GM18909 (cell line): ENCODE measurements around the gene DNAH17.

Experiments used
- ATAC-seq: cut with Tn5 transposase; IDR thresholded peaks from one replicate; pipeline ENCODE4 v1.9.1; 2021; ENCODE audit warnings: mild to moderate bottlenecking; ENCODE audit not compliant: unreplicated experiment, poor library complexity

DNAH17 gene

GRCh38 chr17:78401891-78402290 lies 175.3 kb downstream of the DNAH17 start:
- ATAC-seq: no peak

GRCh38 chr17:78401246-78401645 lies 175.9 kb downstream of the DNAH17 start:
- no peak for ATAC-seq

GRCh38 chr17:78400581-78401240 lies 176.5 kb downstream of the DNAH17 start:
- no peak for ATAC-seq

GRCh38 chr17:78399693-78400144 lies 177.5 kb downstream of the DNAH17 start:
- ATAC-seq: no peak

GRCh38 chr17:78399028-78399692 lies 178.0 kb downstream of the DNAH17 start:
- ATAC-seq: no peak

GRCh38 chr17:78398390-78398789 lies 178.8 kb downstream of the DNAH17 start:
- no peak for ATAC-seq

- ATAC-seq: no peak
Observed at GRCh38 chr17:78397681-78398101, 179.5 kb downstream of the DNAH17 start.

- ATAC-seq: no peak
Observed at GRCh38 chr17:78396441-78397337, 180.5 kb downstream of the DNAH17 start.

- no peak for ATAC-seq
Observed at GRCh38 chr17:78395155-78395554, 182.0 kb downstream of the DNAH17 start.

- no peak for ATAC-seq
Observed at GRCh38 chr17:78394209-78394608, 183.0 kb downstream of the DNAH17 start.

GRCh38 chr17:78393575-78393974 lies 183.6 kb downstream of the DNAH17 start:
- no peak for ATAC-seq

GRCh38 chr17:78392295-78392694 lies 184.9 kb downstream of the DNAH17 start:
- ATAC-seq: no peak

GRCh38 chr17:78391843-78392242 lies 185.4 kb downstream of the DNAH17 start:
- ATAC-seq: no peak

GRCh38 chr17:78391051-78391431 lies 186.2 kb downstream of the DNAH17 start:
- no peak for ATAC-seq

GRCh38 chr17:78390241-78391050 lies 186.8 kb downstream of the DNAH17 start:
- no peak for ATAC-seq

- no peak for ATAC-seq
Observed at GRCh38 chr17:78387977-78388941, 188.9 kb downstream of the DNAH17 start.

GRCh38 chr17:78384479-78385175 lies 192.6 kb downstream of the DNAH17 start:
- no peak for ATAC-seq

- ATAC-seq: no peak
Observed at GRCh38 chr17:78383725-78384471, 193.3 kb downstream of the DNAH17 start.
